Hindlimb muscle (tissue), 1 donor: ENCODE results near the gene LRRC37B. TPM values are rescaled to one million over a fixed set of nuclear protein-coding genes. Genes with fewer than 3 reads are reported as not detected.
"Not testable (repeated sequence)": the region's sequence is repeated elsewhere in the genome, so short reads cannot be mapped to it uniquely, and the experiment has no call there.

ENCODE experiments used
- DNase-seq: peaks from one replicate; pipeline ENCODE4 v3.0.0-alpha.2; 2013
- polyA plus RNA-seq: library from polyadenylated mRNA; unstranded; fragments of 120-200 nt; gene quantifications from one replicate; pipeline ENCODE4 v1.2.1, GENCODE V29; 2013; ENCODE audit not compliant: insufficient read length

LRRC37B gene
- 13.8 TPM for polyA plus RNA-seq

DNA sequence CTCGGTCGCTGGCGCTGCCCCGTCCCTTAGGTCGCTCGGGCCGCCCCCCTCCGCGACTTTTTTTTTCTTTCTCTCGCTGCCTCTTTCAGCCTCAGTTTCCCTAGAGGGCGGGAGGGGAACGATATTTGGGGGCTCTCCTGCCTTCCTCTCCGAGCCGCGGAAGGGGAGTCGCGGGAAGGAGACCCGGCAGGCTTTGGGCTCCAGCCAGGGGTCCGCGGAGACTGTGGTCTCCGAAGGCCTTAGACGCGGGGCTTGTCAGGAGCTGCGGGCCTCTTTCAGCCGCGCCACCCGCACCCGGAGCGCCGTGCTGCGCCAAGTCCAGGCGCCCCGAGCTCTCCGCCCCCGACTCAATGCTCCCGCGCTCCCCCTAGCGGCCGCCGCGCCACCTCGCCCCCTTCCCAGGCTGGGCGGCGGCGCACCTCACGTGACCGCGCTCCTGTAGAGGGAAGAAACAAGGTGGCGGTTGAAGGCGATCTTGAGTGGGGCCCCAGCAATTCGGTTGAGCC is at the start of gene LRRC37B:
Gene LRRC37B (plus strand): TSS at position 427 of the 506 bp plus-strand sequence. CDS start 14,010 bp downstream, outside the sequence.
- peak; percentile 89 for DNase-seq

DNA sequence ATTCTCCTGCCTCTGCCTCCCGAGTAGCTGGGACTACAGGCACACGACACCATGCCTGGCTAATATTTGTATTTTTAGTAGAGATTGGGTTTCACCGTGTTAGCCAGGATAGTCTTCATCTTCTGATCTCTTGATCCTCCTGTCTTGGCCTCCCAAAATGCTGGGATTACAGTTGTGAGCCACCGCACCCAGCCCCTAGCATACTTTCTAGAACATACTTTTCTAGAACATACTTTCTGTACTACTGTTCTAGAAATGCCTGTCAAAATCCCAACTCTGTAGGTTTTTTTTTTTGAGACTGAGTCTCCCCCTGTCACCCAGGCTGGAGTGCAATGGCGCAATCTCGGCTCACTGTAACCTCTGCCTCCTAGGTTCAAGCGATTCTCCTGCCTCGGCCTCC is 43.1 kb upstream of the LRRC37B start:
- not testable (repeated sequence) for DNase-seq

DNA sequence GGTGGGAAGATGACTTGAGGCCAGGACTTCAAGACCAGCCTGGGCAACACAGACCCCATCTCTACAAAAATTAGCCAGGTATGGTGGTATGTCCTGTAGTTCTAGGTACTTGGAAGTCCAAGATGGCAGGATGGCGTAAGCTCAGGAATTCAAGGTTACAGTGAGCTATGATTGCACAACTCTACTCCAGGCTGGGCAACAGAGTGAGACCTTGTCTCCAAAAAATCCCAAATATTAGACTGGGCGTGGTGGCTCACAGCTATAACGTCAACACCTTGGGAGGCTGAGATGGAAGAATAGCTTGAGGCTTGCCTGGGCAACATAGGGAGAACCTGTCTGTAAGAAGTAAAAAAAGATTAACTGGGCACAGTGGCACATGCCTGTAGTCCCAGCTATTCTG is 39.5 kb upstream of the LRRC37B start:
- no peak for DNase-seq

DNA sequence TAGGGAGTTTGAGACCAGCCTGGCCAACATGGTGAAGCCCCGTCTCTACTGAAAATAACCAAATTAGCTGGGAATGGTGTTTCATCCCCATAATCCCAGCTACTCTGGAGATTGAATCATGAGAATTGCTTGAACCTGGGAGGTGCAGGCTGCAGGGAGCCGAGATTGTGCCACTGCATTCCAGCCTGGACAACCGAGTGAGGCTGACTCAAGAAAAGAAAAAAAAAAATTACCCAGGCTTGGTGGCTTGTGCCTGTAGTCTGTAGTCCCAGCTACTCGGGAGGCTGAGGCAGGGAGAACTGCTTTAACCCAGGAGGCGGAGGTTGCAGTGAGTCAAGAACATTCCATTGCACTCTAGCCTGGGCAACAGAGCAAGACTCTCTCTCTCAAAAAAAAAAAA is 36.8 kb upstream of the LRRC37B start:
- DNase-seq, result not testable (repeated sequence)

DNA sequence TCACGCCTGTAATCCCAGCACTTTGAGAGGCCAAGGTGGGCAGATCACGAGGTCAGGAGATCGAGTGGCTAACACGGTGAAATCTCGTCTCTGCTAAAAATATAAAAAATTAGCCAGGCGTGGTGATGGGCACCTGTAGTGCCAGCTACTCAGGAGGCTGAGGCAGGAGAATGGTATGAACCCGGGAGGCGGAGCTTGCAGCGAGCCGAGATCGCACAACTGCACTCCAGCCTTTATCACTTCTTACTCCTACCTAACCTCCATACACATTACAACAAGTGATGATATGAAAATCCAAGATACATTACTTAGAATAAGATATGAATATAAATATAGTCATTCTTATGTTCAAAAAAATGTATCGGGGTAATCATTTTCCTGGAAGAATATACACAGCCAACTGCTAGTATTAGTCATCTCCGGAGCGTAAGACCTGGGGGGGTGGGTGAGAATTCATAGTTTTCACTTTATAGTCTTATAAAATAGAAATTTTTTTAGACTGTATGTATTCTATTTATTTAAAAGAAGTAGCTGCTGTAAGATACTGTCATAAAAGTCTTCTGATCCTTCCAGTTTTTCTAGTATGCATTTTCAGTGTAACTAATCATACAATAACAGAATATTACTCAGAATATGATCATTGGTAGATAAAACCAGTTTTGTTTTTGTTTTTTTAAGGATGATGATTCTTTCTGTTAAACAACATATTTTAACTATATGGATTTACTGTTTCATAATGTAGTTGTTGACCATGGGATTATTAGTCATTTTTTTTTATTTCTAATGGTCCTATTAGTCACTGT is 32.7 kb upstream of the LRRC37B start:
- not testable (repeated sequence) for DNase-seq

DNA sequence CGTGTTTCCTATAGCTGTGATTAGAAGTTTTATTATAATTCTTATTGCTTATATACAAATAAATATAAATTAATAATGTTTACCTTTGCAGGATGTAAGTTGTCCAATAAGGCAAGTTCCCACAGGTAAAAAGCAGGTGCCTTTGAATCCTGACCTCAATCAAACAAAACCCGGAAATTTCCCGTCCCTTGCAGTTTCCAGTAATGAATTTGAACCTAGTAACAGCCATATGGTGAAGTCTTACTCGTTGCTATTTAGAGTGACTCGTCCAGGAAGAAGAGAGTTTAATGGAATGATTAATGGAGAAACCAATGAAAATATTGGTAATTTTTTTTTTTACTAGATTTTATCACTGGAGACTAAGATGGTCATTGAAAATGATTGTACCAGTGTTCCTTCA is 31.8 kb upstream of the LRRC37B start:
- not testable (repeated sequence) for DNase-seq

DNA sequence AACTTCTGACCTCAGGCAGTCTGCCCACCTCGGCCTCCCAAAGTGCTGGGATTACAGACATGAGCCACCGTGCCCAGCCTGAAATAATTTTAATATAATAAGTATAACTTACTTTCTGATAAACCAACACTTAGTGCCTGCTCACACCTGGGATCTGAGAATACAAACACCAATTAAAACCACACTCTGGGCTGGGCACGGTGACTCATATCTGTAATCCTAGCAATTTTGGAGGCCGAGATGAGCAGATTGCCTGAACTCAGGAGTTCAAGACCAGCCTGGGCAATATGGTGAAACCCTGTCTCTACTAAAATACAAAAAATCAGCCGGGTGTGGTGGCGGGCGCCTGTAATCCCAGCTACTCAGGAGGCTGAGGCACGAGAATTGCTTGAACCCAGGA is 15.4 kb upstream of the LRRC37B start:
- not testable (repeated sequence) for DNase-seq

DNA sequence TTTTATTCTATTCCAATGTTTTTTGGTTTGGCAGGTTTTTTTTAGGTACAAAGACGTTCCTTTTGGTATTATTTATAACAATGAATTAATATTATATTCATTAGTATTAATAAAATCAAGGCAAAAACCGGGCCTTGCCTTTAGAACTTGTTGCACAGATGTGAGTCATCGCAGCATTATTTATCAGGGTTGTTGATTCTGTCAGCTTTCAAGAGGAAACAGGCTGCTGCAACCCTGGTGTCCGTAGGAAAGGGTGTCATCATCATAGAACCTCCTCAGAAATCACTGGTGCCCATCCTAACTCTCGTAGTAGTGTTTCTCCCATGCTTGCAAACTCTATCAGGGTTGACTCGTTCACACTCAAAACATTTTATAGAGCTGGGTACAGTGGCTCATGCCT is 10.2 kb upstream of the LRRC37B start:
- DNase-seq, result no peak

DNA sequence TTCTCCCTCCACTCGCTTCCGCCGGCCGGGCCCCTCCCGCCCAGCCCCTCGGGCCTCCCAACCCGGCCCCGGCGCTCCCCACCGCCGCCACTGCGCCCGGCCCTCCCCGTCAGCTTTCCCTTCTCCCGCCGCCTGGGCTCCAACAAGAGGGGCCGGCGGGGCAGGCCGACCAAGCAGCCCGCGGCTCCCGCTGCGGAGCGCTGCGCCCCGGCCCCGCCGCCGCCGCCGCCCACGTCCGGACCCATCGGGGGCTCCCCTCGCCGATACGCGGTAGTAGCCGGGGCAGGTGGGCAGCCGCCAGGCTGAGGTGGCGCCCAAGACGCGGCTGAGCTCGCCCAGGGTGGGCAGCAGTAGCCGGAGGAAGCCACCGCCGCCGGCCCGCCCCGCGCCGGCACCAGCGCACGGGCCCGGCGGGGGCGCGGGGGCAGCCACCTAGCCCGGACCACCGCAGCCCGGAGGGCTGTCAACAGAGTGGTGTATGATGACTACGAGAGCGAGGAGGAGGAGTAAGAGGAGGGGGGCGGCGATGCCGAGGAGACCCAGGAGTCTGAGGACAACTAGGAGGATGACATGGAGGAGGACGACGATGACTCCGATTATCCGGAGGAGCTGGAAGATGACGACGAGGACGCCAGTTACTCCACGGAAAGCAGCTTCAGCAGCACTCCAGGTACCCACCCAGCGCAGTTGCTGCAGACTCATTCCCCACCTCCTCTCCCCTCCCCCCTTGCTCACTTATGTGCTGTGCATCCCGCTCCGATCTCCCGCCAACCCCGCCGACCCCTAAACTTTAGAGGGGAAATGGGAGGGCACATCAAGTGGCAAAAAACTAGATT is 498 bp downstream of the LRRC37B start:
- peak; percentile 47 for DNase-seq

DNA sequence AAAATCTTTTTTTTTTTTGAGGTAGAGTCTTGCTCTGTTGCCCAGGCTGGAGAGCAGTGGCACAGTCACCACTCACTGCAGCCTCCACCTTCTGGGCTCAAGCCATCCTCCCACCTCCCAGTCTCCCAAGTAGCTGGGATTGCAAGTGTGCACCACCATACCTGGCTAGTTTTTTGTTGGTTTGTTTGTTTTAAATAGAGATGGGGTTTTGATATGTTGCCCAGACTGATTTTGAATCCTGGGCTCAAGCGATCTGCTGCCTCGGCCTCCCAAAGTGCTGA is 2.0 kb downstream of the LRRC37B start:
- DNase-seq, result no peak

DNA sequence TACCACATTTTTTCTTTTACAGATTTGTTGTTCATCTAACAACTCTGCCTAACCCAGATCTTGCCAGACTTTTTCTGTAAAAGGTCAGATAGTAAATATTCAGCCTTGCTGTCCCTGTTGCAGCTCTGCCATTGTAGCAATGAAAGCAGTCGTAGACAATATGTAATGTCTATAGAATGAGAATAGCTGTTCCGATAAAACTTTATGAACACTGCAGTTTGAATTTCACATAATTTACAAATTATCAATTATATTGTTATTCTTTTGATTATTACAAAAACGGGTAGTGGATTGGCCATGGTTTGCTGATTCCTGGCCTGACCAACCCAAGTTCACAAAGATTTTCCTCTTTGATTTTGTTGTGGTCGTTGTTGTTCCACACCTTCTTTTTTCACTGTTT is 2.9 kb downstream of the LRRC37B start:
- DNase-seq, result no peak

DNA sequence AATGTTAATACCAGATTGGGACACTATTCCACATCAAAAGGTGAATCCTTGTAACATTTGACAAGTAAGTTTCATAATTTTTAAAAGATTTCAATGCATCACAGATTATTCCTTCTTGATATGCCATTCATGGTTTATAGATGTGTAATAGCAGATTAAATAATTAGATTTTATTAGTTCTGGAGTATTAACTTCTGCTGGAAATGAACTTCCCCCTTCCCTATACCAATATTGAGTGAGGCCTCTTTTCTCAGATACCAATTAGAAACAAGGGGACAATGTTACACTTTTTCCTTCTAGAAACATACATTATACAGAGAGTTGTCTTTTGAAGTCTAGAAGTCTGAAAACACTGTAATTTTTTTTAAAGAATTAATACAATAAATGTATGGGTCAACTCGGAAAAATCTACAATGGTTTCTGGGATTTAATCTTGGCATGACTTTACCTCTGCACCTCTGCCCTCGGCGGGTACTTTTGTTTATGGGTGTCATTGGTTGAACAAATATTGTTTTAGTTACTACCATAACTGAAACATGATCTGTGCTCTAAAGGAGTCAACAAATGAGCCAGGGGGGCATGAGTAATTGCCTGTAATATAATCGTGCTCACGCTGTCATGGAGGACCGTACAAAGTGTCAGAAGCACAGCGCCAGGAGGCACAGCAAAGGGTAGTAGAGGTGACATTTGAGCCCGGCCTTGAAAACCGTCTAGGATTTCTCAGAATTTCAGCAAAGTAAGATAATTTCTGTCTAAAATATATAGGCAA is 8.2 kb downstream of the LRRC37B start:
- DNase-seq, result no peak

DNA sequence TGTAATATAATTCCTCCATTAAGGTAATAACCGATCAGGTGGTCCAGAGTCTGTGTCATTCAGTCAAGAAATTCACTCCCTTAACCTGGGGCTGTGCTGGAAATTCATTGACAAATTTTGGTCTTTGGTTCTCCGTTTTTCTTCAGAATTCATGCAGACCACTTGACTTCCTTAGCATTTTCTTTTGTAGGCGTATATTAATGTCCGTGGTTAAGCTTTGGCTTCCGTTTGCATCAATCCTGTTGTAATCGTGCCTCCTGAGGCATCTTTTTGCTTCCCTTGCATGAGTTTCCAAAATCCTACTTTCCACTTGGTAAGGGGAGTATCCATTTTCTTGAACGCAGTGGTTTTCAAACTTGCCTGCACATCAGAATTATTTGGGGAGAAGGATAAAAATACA is 9.0 kb downstream of the LRRC37B start:
- DNase-seq, result no peak

DNA sequence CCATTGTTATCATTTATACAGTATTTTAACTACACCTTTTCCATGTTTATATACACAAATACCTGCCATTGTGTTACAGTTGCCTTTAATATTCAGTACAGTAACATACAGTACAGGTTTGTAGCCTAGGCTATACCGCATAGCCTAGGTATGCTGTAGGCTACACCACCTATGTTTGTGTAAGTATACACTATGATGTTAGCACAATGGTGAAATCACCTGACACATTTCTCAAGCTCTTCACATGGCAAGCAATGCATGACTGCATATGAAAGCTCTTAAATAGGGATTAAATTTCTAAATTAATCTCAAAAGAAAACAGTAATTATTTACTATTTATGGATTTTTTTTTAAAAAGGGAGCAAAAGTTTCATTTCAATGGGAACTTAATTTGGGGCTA is 12.0 kb downstream of the LRRC37B start:
- no peak for DNase-seq

DNA sequence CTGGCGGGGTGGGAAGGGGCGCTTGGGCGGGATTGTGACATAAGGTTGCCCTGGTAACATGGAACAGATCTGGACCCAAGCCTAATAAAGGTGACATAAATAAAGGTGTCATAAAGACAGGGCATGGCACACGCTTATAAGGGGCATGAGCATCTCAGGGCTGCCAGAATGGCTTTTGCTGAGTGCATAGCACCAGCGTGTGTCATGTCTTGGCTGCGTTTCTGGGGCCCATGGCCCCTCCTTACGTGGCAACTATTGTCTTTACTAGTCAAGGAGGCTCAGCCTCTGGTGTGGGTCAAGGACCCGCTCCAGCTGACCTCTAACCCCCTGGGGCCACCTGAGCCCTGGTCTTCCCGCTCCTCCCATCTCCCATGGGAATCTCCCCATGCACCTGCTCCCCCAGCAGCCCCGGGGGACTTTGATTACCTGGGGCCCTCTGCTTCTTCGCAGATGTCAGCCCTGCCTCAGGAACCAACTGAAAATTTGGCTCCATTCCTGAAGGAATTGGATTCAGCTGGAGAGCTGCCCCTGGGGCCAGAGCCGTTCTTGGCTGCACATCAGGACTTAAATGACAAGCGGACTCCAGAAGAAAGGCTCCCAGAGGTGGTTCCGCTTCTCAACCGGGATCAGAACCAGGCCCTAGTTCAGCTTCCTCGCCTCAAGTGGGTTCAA is 13.9 kb downstream of the LRRC37B start:
- no peak for DNase-seq

DNA sequence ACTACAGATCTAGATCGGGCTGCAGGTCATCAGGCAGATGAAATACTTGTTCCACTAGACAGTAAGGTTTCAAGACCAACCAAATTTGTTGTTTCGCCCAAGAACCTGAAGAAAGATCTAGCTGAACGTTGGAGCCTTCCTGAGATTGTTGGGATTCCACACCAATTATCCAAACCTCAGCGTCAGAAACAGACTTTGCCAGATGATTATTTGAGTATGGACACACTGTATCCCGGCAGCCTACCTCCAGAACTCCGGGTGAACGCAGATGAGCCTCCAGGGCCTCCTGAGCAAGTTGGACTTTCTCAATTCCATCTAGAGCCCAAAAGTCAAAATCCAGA is 14.4 kb downstream of the LRRC37B start:
- DNase-seq, result no peak

DNA sequence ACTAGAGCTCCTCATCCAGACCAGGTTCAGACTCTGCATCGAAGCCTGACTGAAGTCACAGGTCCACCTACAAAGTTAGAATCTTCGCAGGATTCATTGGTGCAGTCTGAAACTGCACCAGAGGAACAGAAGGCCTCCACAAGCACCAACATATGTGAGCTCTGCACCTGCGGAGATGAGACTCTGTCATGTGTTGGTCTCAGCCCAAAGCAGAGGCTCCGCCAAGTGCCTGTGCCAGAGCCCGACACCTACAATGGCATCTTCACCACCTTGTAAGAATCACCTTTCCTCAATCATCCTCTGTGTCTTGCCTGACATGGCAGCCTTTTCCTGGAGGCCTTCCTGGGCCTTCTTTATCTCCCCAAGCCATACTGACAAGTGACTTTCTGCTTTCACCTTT is 15.4 kb downstream of the LRRC37B start:
- not testable (repeated sequence) for DNase-seq

DNA sequence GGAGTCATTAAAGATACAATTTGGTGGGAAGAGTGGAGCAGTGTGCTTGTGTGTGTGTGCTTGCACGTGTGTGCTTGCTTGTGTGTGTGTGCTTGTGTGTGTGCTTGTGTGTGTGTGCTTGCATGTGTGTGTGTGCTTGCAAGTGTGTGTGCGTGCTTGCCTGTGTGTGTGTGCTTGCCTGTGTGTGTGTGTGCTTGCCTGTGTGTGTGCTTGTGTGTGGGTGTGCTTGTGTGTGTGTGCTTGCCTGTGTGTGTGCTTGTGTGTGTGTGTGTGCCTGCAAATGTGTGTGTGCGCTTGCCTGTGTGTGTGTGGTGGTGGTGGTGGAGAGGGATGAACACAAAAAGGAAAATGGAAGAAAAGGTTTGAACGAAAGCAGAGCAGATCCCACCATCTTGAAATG is 20.1 kb downstream of the LRRC37B start:
- not testable (repeated sequence) for DNase-seq

DNA sequence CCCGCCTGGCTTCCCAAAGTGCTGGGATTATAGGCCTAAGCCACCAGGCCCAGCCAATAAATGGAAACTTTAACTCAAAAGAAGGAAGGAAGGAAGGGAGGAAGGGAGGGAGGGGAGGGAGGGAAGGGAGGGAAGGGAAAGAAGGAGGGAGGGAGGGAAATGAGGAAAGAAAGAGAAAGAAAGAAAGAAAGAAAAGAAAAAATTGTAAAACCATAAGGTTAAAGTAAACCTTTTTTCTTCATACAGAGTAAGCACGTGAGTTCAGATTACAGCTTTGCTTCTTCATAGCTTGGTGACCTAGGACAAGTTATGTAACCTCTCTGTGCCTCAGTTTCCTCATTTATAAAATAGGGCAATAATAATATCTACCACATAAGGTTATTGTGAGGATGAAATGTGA is 26.0 kb downstream of the LRRC37B start:
- no peak for DNase-seq

DNA sequence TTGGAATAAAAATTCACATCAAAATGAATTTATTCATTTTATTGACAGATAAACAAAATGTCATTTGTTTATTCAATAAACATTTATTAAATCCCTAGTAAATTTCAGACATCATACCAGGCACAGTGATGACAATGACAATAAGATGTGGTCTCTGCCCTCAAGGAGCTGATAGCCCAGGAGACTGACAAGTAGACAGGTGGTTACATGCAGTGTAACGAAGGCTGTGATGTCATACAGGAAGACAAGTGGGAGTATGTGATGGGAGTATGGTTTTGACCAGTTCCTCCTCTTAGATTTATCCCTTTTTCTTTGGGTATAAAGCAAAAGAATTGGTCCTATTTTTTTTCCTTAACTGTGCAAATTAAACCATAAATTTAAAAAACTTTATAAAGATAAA is 26.6 kb downstream of the LRRC37B start:
- DNase-seq, result not testable (repeated sequence)

DNA sequence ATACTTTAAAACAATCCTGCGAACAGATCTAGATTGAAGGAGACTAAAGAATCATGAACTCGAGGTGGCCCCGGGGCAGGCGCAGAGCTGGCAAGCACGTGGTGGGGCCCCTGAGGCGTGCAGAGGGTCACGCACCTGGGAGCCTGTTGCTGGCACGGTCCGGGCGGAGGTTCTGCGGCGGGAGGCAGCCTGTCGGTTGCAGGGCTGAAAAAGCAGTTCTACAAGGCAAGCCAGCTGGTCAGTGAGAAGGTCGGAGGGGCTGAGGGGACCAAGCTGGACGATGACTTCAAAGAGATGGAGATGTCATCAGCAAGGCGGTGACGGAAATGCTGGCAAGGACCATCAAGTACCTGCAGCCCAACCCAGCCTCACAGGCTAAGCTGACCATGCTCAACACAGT is 33.1 kb downstream of the LRRC37B start:
- DNase-seq, result not testable (repeated sequence)

DNA sequence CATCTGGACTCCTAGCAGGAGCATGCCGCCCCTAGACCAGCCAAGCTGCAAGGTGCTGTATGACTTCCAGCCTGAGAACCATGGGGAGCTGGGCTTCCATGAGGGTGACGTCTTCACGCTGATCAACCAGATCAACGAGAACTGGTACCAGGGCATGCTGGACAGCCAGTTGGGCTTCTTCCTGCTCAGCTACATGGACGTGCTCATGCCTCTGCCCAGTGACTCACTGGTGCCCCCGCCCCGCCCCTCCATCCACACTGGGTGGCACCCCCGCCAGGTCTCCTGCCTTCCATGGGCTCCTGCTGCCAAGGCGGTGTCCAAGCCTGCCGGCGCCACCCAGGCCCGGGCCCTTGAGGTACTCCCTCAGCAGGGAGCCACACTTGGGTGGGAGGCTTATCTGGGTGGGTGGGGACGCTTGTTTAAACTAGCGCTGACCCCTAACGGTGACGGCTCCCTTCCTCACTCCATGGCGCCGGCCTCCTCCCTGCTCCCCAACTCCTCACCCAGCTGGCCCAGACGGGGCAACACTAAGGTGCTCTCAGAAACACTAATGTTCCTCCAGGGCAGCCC is 34.2 kb downstream of the LRRC37B start:
- not testable (repeated sequence) for DNase-seq
